Thoracic aorta endothelial cell (primary cell): Measurements from ENCODE around the gene GNG8. TPM values are rescaled to one million over a fixed set of nuclear protein-coding genes. Genes with fewer than 3 reads are reported as not detected.

Experiments
- total RNA-seq: library from RNA; depleted of rRNA; stranded (reverse); fragments of >200 nt; gene quantifications from 2 replicates; pipeline ENCODE4 v1.2.3, GENCODE V29; 2012

The GNG8 gene
- not detected in 2 replicates for total RNA-seq

DNA sequence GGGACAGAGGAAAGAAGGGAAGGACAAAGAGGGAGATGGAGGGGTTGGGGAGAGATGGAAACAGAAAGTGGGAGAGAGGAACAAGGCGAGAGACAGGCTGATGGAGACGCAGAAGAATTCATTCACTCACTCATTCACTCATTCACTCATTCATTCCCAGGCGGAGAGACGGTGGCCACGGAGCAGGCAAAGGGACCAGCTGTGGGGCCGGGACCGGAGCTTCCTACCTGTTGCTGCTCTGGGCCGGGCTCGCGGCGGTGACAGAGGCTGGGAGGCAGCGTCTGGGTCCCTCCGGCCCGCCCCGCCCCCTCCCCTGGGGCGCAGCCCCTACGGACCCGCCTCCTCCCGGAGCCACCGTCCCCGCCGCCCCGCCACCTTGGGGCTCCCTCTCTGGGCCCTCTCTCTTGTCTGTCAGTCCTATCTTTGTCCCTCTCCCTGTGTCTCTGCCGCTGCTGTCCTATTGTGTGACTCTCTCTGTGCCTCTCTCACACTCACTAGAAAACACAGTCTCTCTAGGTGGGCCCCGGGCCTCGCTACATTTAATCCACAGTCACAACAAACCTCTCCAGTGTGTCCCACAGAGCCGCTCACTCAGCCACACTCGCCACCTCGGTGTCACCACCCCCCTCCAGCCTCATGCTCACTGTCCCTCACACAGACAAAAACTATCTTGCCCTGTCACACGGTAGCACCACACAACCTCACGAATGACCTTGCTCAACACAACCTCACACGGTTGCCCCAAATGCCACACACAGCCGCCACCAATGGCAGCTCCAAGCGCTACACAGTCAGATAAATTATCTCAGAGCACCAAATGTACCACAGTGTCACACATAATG is at the start of gene GNG8:
GNG8 (minus strand) TSS at position 283 of the 842 bp plus-strand sequence. CDS start 1,520 bp downstream, outside the sequence.

DNA sequence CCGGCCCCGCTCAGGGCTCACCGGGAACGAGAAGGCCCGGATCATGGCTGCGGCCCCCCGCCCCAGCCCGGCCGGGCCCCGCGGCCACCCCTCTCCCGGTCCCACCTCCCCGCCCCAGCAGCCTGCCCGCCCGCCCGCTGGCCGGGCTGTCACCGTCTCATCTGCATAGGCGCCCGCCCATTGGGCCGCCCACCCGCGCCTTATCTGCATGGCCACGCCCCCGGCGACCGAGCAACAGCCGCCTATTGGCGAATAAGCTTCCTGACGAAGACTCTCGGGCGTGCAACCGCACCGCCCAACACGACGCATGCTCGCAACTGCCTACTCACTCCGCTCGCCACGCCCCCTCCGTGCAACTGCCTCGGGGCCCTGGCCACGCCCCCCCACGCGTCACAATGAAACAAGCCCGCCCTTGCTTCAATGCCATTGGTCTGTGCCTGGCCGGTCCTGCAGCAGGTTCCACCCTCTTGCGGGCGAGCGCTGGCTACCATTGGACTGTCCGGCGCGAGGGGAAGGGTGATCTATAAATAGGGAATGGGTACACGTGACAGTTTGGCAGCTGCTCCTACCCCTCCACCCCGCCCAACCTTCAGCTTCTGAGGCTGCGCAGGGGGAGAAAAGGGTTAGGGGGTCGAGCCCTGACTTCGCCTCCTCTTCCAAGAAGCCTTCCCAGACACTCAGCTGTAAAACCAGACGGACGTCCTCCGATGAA is 25.2 kb upstream of the GNG8 start, which contains the start of gene DACT3:
DACT3 (minus strand) TSS at position 163 of the 712 bp plus-strand sequence; CDS start at position 45, 118 bp downstream.

DNA sequence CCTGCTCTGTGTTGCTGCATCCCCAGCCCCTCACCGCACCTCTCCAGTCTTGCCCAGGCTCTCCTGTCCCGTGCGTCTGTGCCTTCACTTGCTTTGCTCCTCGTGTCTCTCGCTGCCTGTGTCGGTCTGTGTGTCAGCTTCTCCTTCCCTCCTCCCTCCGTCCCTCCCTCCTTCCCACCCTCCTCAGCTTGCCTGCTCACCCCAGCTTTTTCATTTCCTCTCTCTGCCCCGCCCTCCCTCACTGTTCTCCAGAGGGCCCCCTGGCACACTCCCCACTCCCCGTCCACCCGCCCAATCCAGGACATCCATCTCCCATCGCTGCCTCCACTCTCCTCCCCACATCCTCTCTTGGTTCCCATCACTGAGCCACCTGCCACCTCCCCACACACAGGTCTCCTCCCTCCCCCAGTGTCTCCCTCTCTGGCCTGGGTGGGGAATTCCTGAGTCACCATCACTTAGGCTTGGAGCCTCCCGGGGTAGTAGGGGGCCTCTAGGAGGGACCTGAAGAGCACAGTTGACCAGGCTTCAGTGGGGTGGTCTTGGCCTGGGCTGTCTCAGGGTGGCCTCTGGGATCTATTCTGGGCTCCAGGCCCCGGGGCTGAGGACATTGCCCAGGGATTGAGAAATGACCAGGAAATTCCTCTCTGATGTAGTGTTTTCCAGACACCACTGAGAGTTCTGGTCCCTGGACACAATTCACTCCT is 10.9 kb downstream of the GNG8 start, which contains the start of gene PTGIR:
PTGIR (minus strand) TSS at position 132 of the 704 bp plus-strand sequence. CDS start 864 bp downstream, outside the sequence.

DNA sequence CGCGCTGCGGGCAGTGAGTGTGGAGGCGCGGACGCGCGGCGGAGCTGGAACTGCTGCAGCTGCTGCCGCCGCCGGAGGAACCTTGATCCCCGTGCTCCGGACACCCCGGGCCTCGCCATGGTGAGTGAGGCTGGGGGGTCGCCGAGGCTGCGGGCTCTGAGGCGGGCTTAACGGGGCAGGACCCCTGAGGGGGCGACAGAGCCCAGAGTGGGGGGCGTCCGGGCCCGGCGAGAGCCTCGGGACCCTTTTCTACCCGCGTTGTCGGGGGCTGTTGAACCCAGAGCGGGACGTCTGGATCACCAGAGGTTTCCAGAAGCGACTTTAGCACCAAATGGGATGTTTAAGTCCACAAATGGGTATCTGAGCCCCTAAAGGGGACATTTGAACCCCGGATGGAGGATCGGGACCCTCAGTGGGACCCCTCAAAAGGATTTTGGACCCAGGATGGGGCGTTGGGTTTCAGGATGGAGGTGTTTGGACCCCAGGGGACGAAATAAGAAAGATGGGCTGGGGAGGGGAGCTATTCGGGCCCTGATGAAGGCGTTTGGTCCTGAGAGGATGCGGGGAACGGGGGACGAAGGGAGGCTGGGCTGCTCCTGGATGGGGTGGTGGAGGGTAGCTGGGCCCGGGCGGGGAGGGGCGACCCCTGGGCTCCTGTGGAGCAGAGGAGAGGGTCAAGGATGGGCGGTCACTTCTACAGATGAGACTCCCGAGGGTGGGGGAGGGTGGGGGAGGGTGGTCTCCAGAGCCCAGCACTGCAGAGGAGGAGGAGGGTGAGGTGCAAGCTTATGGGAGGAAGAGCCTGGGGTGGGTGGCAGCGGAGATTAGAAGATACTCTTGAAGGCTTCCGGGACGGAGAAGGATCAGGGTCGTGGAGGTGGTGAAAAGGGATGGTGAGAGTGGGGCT is 34.4 kb downstream of the GNG8 start, which contains the start of gene CALM3:
CALM3 (plus strand) TSS at position 13 of the 907 bp plus-strand sequence; CDS start at position 118, 105 bp downstream.

Other genes with a start within 250 kb of the GNG8 start
- 0.13 and 0.36 TPM in 2 replicates for gene CCDC8, start 222.6 kb downstream of the GNG8 start, total RNA-seq
- 0.07 TPM in 1 of 2 replicates, not detected in the other for gene PNMA8C, start 207.3 kb downstream of the GNG8 start, total RNA-seq
- 1.9 and 7.3 TPM in 2 replicates for gene PNMA8A, start 164.6 kb downstream of the GNG8 start, total RNA-seq
- gene PNMA8B, start 140.3 kb downstream of the GNG8 start, total RNA-seq: 0.13 and 0.14 TPM in 2 replicates
- gene CALM3, start 34.9 kb downstream of the GNG8 start, total RNA-seq: 263 and 299 TPM in 2 replicates
- gene PTGIR, start 11.1 kb downstream of the GNG8 start, total RNA-seq: 0.86 and 3.7 TPM in 2 replicates
- gene DACT3, start 25.0 kb upstream of the GNG8 start, total RNA-seq: 0.14 and 1.2 TPM in 2 replicates
- gene PRKD2, start 80.9 kb upstream of the GNG8 start, total RNA-seq: 31.7 and 33.1 TPM in 2 replicates
- gene FKRP, start 109.9 kb upstream of the GNG8 start, total RNA-seq: 18.2 and 20.4 TPM in 2 replicates
- gene STRN4, start 110.2 kb upstream of the GNG8 start, total RNA-seq: 67.9 and 69.9 TPM in 2 replicates
- gene SLC1A5, start 152.4 kb upstream of the GNG8 start, total RNA-seq: 63.4 and 77.5 TPM in 2 replicates
- gene AP2S1, start 214.6 kb upstream of the GNG8 start, total RNA-seq: 179 and 185 TPM in 2 replicates
- gene ARHGAP35, start 224.8 kb upstream of the GNG8 start, total RNA-seq: 34.2 and 39.7 TPM in 2 replicates